Measurements from ENCODE around the gene ZNF513.

Gene ZNF513

GRCh38 chr2:27390822-27391679 is 10.5 kb upstream of the ZNF513 start:
- Histone ChIP-seq H3K4ac (ENCODE audit: low read depth, low read length) (peak overlapping the region; percentile 14), H3K36me3 (ENCODE audit: control insufficient read depth in 1 of 2, insufficient read depth in 2 of 2, low read length in 2 of 2) (peaks cover 4 to 10% of the 10 kb centered on the region in 2 experiments), H3K27me3 (ENCODE audit: insufficient read depth, low read length) (no peaks in the 10 kb centered on the region), H3K27ac (ENCODE audit: low read depth, low read length) (no peak overlapping the region), H2AK5ac (ENCODE audit: low read length) (no peak overlapping the region), H3K14ac (ENCODE audit: low read length) (no peak overlapping the region), H3K79me2 (ENCODE audit: control insufficient read depth, insufficient read depth, low read length, poor library complexity) (peaks cover 5% of the 10 kb centered on the region), H4K12ac (ENCODE audit: low read depth, low read length) (no peak overlapping the region), H3K23ac (ENCODE audit: low read length) (no peak overlapping the region), H3K4me2 (ENCODE audit: low read length) (no peak overlapping the region), H2BK12ac (ENCODE audit: low read length) (no peak overlapping the region), H2BK5ac (ENCODE audit: low read depth, low read length, poor library complexity) (no peak overlapping the region), H3K9me3 (ENCODE audit: insufficient read depth, low read depth, low read length) (no peaks in the 10 kb centered on the region), H2BK120ac (ENCODE audit: insufficient read depth, low read length, poor library complexity) (no peak overlapping the region), H3K4me3 (ENCODE audit: low read depth, low read length) (no peak overlapping the region), H3K18ac (ENCODE audit: low read length) (no peak overlapping the region), H3K9ac (ENCODE audit: low read length) (no peak overlapping the region), H3K79me1 (ENCODE audit: low read length) (no peaks in the 10 kb centered on the region), H4K8ac (ENCODE audit: low read depth, low read length) (no peak overlapping the region), H2AFZ (ENCODE audit: insufficient read depth, low read length, poor library complexity) (no peak overlapping the region), H3K4me1 (ENCODE audit: control insufficient read depth in 1 of 2, insufficient read depth in 2 of 2, low read length in 2 of 2) (no peaks in the 10 kb centered on the region), H4K91ac (ENCODE audit: low read depth, low read length) (no peak overlapping the region)
- no CpG with 5 or more reads among the region's 9 CpGs for WGBS (ENCODE audit: extremely low coverage, insufficient coverage, insufficient read length)
- DNase-seq, result no peak

GRCh38 chr2:27381577-27382181 is 1.1 kb upstream of the ZNF513 start:
- Histone ChIP-seq H3K4me1 (ENCODE audit: control insufficient read depth in 1 of 2, insufficient read depth in 2 of 2, low read length in 2 of 2) (peaks cover 8% of the 10 kb centered on the region in 2 experiments), H4K91ac (ENCODE audit: low read depth, low read length) (peak overlapping the region; percentile 92), H3K4me2 (ENCODE audit: low read length) (no peak overlapping the region), H3K79me1 (ENCODE audit: low read length) (peaks cover 12% of the 10 kb centered on the region), H3K18ac (ENCODE audit: low read length) (no peak overlapping the region), H2BK12ac (ENCODE audit: low read length) (peak overlapping the region; percentile 19), H3K4me3 (ENCODE audit: low read depth, low read length) (no peak overlapping the region), H3K4ac (ENCODE audit: low read depth, low read length) (no peak overlapping the region), H3K27me3 (ENCODE audit: insufficient read depth, low read length) (no peaks in the 10 kb centered on the region), H2BK5ac (ENCODE audit: low read depth, low read length, poor library complexity) (no peak overlapping the region), H2AFZ (ENCODE audit: insufficient read depth, low read length, poor library complexity) (no peak overlapping the region), H3K9me3 (ENCODE audit: insufficient read depth, low read depth, low read length) (no peaks in the 10 kb centered on the region), H4K8ac (ENCODE audit: low read depth, low read length) (peak overlapping the region; percentile 100), H3K36me3 (ENCODE audit: control insufficient read depth in 1 of 2, insufficient read depth in 2 of 2, low read length in 2 of 2) (peaks cover 52 to 60% of the 10 kb centered on the region in 2 experiments), H3K23ac (ENCODE audit: low read length) (no peak overlapping the region), H2AK5ac (ENCODE audit: low read length) (peak overlapping the region; percentile 62), H3K14ac (ENCODE audit: low read length) (peak overlapping the region; percentile 94), H3K9ac (ENCODE audit: low read length) (no peak overlapping the region), H3K27ac (ENCODE audit: low read depth, low read length) (peak overlapping the region; percentile 96), H3K79me2 (ENCODE audit: control insufficient read depth, insufficient read depth, low read length, poor library complexity) (peaks cover 7% of the 10 kb centered on the region), H2BK120ac (ENCODE audit: insufficient read depth, low read length, poor library complexity) (peak overlapping the region; percentile 79), H4K12ac (ENCODE audit: low read depth, low read length) (peak overlapping the region; percentile 97)
- WGBS (ENCODE audit: extremely low coverage, insufficient coverage, insufficient read length), result no CpG with 5 or more reads among the region's 10 CpGs
- DNase-seq, result no peak

DNA sequence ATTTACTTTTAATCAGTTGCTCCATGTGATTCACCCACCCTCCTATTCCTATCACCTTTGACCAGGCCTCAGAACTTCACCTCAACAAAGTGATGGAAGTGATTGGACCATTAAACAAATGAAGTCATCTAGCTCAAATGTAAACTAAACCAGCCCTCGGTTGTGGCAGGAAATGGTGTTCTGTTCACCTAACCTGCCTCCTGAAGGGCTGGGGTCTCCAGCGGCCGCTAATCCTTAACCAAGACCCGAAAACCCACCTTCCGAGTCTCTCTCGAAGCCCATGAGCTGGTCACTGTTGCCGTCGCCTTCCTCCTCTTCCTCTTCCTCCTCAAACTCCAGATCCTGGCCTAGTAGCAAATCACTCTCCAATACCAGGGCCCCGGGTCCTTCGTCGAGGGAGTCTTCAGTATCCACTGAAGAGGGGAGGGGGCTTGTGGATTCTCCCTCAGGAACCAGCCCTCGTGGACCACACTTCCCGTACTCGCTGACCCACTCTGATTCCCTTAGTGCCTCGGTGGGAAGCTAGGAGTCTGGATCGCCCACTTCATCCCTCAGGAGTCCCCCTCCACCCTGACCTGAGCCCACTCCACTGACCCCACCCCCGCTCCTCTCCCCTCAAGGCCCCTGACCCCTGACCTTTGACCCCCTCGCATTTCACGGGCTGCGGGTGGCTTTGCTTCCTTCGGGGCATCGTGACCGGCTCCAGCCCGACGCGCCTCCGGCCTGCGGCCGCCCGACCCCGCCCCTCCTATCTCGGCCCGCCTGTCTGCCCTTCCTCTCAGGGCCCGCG is 503 bp downstream of the ZNF513 start:
- H3K27ac ChIP-seq (ENCODE audit: low read depth, low read length), result peak overlapping the region; percentile 96
- H3K4me2 ChIP-seq (ENCODE audit: low read length), result peak overlapping the region; percentile 83
- H4K8ac ChIP-seq (ENCODE audit: low read depth, low read length), result peak overlapping the region; percentile 85
- H4K12ac ChIP-seq (ENCODE audit: low read depth, low read length), result peak overlapping the region; percentile 89
- peak overlapping the region; percentile 93 for H3K4ac ChIP-seq (ENCODE audit: low read depth, low read length)
- H3K79me1 ChIP-seq (ENCODE audit: low read length), result peaks cover 12% of the 10 kb centered on the region
- no peak overlapping the region for H2BK12ac ChIP-seq (ENCODE audit: low read length)
- H2BK120ac ChIP-seq (ENCODE audit: insufficient read depth, low read length, poor library complexity), result peak overlapping the region; percentile 90
- no peaks in the 10 kb centered on the region for H3K9me3 ChIP-seq (ENCODE audit: insufficient read depth, low read depth, low read length)
- H3K27me3 ChIP-seq (ENCODE audit: insufficient read depth, low read length), result no peaks in the 10 kb centered on the region
- H3K9ac ChIP-seq (ENCODE audit: low read length), result peak overlapping the region; percentile 95
- DNase-seq, result peak in 1 of 2 donors; percentile 10
- H2AFZ ChIP-seq (ENCODE audit: insufficient read depth, low read length, poor library complexity), result peak overlapping the region; percentile 15
- WGBS (ENCODE audit: extremely low coverage, insufficient coverage, insufficient read length), result no CpG with 5 or more reads among the region's 35 CpGs
- H3K4me3 ChIP-seq (ENCODE audit: low read depth, low read length), result peak overlapping the region; percentile 83
- H3K36me3 ChIP-seq (ENCODE audit: control insufficient read depth in 1 of 2, insufficient read depth in 2 of 2, low read length in 2 of 2), result peaks cover 67 to 72% of the 10 kb centered on the region in 2 experiments
- peak overlapping the region; percentile 88 for H4K91ac ChIP-seq (ENCODE audit: low read depth, low read length)
- peak overlapping the region; percentile 91 for H3K14ac ChIP-seq (ENCODE audit: low read length)
- H3K18ac ChIP-seq (ENCODE audit: low read length), result peak overlapping the region; percentile 71
- H2BK5ac ChIP-seq (ENCODE audit: low read depth, low read length, poor library complexity), result peak overlapping the region; percentile 80
- H3K4me1 ChIP-seq (ENCODE audit: control insufficient read depth in 1 of 2, insufficient read depth in 2 of 2, low read length in 2 of 2), result peaks cover 8% of the 10 kb centered on the region in 2 experiments
- peak overlapping the region; percentile 88 for H2AK5ac ChIP-seq (ENCODE audit: low read length)
- peaks cover 7% of the 10 kb centered on the region for H3K79me2 ChIP-seq (ENCODE audit: control insufficient read depth, insufficient read depth, low read length, poor library complexity)
- no peak overlapping the region for H3K23ac ChIP-seq (ENCODE audit: low read length)

GRCh38 chr2:27379383-27379835 is 1.1 kb downstream of the ZNF513 start:
- Histone ChIP-seq H2BK120ac (ENCODE audit: insufficient read depth, low read length, poor library complexity) (no peak overlapping the region), H3K27me3 (ENCODE audit: insufficient read depth, low read length) (no peaks in the 10 kb centered on the region), H3K27ac (ENCODE audit: low read depth, low read length) (peak overlapping the region; percentile 96), H4K8ac (ENCODE audit: low read depth, low read length) (no peak overlapping the region), H3K4me1 (ENCODE audit: control insufficient read depth in 1 of 2, insufficient read depth in 2 of 2, low read length in 2 of 2) (peaks cover 8% of the 10 kb centered on the region in 2 experiments), H3K4me3 (ENCODE audit: low read depth, low read length) (no peak overlapping the region), H4K12ac (ENCODE audit: low read depth, low read length) (no peak overlapping the region), H3K4me2 (ENCODE audit: low read length) (peak overlapping the region; percentile 83), H2AFZ (ENCODE audit: insufficient read depth, low read length, poor library complexity) (no peak overlapping the region), H3K14ac (ENCODE audit: low read length) (no peak overlapping the region), H3K79me2 (ENCODE audit: control insufficient read depth, insufficient read depth, low read length, poor library complexity) (peaks cover 7% of the 10 kb centered on the region), H3K9me3 (ENCODE audit: insufficient read depth, low read depth, low read length) (no peaks in the 10 kb centered on the region), H2BK5ac (ENCODE audit: low read depth, low read length, poor library complexity) (no peak overlapping the region), H3K79me1 (ENCODE audit: low read length) (peaks cover 12% of the 10 kb centered on the region), H3K18ac (ENCODE audit: low read length) (no peak overlapping the region), H3K4ac (ENCODE audit: low read depth, low read length) (peak overlapping the region; percentile 93), H3K36me3 (ENCODE audit: control insufficient read depth in 1 of 2, insufficient read depth in 2 of 2, low read length in 2 of 2) (peaks cover 66 to 72% of the 10 kb centered on the region in 2 experiments), H2AK5ac (ENCODE audit: low read length) (no peak overlapping the region), H3K9ac (ENCODE audit: low read length) (peak overlapping the region; percentile 95), H4K91ac (ENCODE audit: low read depth, low read length) (no peak overlapping the region), H3K23ac (ENCODE audit: low read length) (no peak overlapping the region), H2BK12ac (ENCODE audit: low read length) (no peak overlapping the region)
- WGBS (ENCODE audit: extremely low coverage, insufficient coverage, insufficient read length), result no CpG with 5 or more reads among the region's 2 CpGs
- DNase-seq, result no peak
